Tibial nerve (tissue), 4 donors: ENCODE measurements around the gene MYBBP1A. TPM values are rescaled to one million over a fixed set of nuclear protein-coding genes. Genes with fewer than 3 reads are reported as not detected.

Experiments
- DNase-seq, 2 donors: peaks; one replicate each; pipeline ENCODE4 v3.0.0-alpha.2; 2019; ENCODE audit warnings: low spot score in 2 of 2
- H3K27ac ChIP-seq, 4 donors: fragments of 200-600 bp; sonication (generic) in 3 of 4; one replicate each; pipeline ENCODE4 v1.5.1; 2017 to 2019; ENCODE audit warnings: mild to moderate bottlenecking in 1 of 4
- H3K27me3 ChIP-seq, 2 donors: fragments of 200-600 bp; sonication (generic) in 1 of 2; one replicate each; pipeline versions ENCODE4 v1.5.1 to v1.6.0; 2017 to 2019
- H3K36me3 ChIP-seq, 3 donors: fragments of 200-600 bp; sonication (generic); one replicate each; pipeline ENCODE4 v1.5.1; 2018 to 2019
- H3K4me1 ChIP-seq, 4 donors: fragments of 200-600 bp; sonication (generic) in 3 of 4; one replicate each; pipeline ENCODE4 v1.5.1; 2017 to 2019
- H3K4me3 ChIP-seq, 4 donors: fragments of 200-600 bp; sonication (generic) in 3 of 4; one replicate each; pipeline ENCODE4 v1.5.1; 2017 to 2019; ENCODE audit warnings: mild to moderate bottlenecking in 1 of 4, moderate library complexity in 1 of 4
- H3K9me3 ChIP-seq, 4 donors: fragments of 200-600 bp; sonication (generic) in 3 of 4; one replicate each; pipeline ENCODE4 v1.5.1; 2017 to 2019
- CTCF ChIP-seq, 5 experiments: fragments of 200-600 bp in 3 of 5; fragments of 450-650 bp in 2 of 5; sonication (generic) in 3 of 5; IDR thresholded peaks; one replicate each; pipeline ENCODE4 v1.5.1; 2016 to 2019; ENCODE audit warnings: antibody characterized with exemption in 5 of 5, mild to moderate bottlenecking in 3 of 5, moderate library complexity in 2 of 5
- EP300 ChIP-seq, 2 donors: sonication (generic); formaldehyde crosslinking; IDR thresholded peaks; one replicate each; pipeline ENCODE4 v1.6.1; 2017; ENCODE audit warnings: antibody characterized with exemption in 2 of 2, mild to moderate bottlenecking in 1 of 2
- POLR2A ChIP-seq, 2 donors: fragments of 450-650 bp; IDR thresholded peaks; one replicate each; pipeline ENCODE4 v1.6.1; 2017; ENCODE audit warnings: antibody characterized with exemption in 2 of 2, mild to moderate bottlenecking in 2 of 2, moderate library complexity in 2 of 2
- WGBS, 2 donors: methylation state at CpG; one replicate each; pipeline ENCODE4 v1.1.5; 2018; 5-methylcytosine and 5-hydroxymethylcytosine counted together
- total RNA-seq, 4 donors: library from RNA; depleted of rRNA; stranded (reverse); fragments of >200 nt; gene quantifications; one replicate each; pipeline ENCODE4 v1.1.0, GENCODE V29; 2016

MYBBP1A gene
- total RNA-seq, 4 donors from 2014 or later = 53.8 to 119 (median 54.4) TPM

- peak in 4 of 5 experiments; percentile 23 to 54 (median 40) for TF ChIP-seq CTCF (IDR thresholded peaks at IDR 0.05)
- TF ChIP-seq EP300 (IDR thresholded peaks at IDR 0.05) = no peak
- TF ChIP-seq POLR2A (IDR thresholded peaks at IDR 0.05) = no peak
- Histone ChIP-seq H3K9me3 (no peaks in the 10 kb centered on the region), H3K36me3 (no peaks in the 10 kb centered on the region), H3K4me3 (no peak overlapping the region), H3K27ac (no peak overlapping the region), H3K4me1 (peaks cover 0 to 19% (median 2%) of the 10 kb centered on the region in 4 donors), H3K27me3 (peaks cover 0 to 14% of the 10 kb centered on the region in 2 donors)
- no peak for DNase-seq
- WGBS, 2 donors = 35 to 41% methylated on average over 14 to 27 of the region's 29 CpGs
These were observed 39.9 kb upstream of the MYBBP1A start for GRCh38 chr17:4594931-4595684.

DNA sequence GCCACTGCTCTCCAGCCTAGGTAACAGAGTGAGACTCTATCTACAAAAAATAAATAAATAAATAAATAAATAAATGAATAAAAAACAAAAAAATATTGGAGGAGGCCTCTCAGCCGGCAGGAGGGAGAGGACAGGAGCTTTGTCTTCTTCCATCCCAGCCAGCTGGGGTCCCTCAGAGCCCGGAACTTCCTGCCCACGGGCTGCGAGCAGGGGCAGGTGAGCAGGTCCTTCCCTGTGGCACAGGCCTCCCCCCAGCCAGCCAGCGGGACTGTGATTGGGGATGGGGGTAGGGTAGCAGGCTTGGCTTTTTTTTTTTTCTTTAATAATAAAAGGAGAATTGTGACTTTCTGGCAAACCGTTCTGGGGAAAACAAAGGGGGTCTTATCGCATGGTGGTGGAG is 39.2 kb upstream of the MYBBP1A start:
- H3K27me3 ChIP-seq = peaks cover 0 to 7% of the 10 kb centered on the region in 2 donors
- 60 to 62% methylated on average over 7 of the region's 7 CpGs for WGBS, 2 donors
- H3K4me3 ChIP-seq = no peak overlapping the region
- TF ChIP-seq EP300 (IDR thresholded peaks at IDR 0.05) (no peak), CTCF (IDR thresholded peaks at IDR 0.05) (no peak), POLR2A (IDR thresholded peaks at IDR 0.05) (no peak)
- H3K27ac ChIP-seq = no peak overlapping the region
- peaks cover 0 to 15% (median 2%) of the 10 kb centered on the region in 4 donors for H3K4me1 ChIP-seq
- DNase-seq = no peak
- H3K9me3 ChIP-seq = no peaks in the 10 kb centered on the region
- H3K36me3 ChIP-seq = no peaks in the 10 kb centered on the region

GRCh38 chr17:4593021-4593421 is 37.8 kb upstream of the MYBBP1A start:
- Histone ChIP-seq H3K27ac (no peak overlapping the region), H3K36me3 (no peaks in the 10 kb centered on the region)

GRCh38 chr17:4592240-4593005 is 37.2 kb upstream of the MYBBP1A start:
- Histone ChIP-seq H3K9me3 (no peaks in the 10 kb centered on the region), H3K27ac (no peak overlapping the region), H3K36me3 (no peaks in the 10 kb centered on the region), H3K27me3 (peaks cover 0 to 5% of the 10 kb centered on the region in 2 donors), H3K4me1 (peaks cover 0 to 11% (median 2%) of the 10 kb centered on the region in 4 donors), H3K4me3 (no peak overlapping the region)
- WGBS, 2 donors = 84% methylated on average over 10 to 11 of the region's 11 CpGs
- no peak for DNase-seq
- no peak for TF ChIP-seq EP300 (IDR thresholded peaks at IDR 0.05)
- TF ChIP-seq POLR2A (IDR thresholded peaks at IDR 0.05) = no peak
- no peak for TF ChIP-seq CTCF (IDR thresholded peaks at IDR 0.05)

More at GRCh38 chr17:4593021-4593421, 37.8 kb upstream of the MYBBP1A start:
- Histone ChIP-seq H3K4me3 (no peak overlapping the region), H3K4me1 (peaks cover 0 to 12% (median 2%) of the 10 kb centered on the region in 4 donors), H3K27me3 (peaks cover 0 to 5% of the 10 kb centered on the region in 2 donors), H3K9me3 (no peaks in the 10 kb centered on the region)
- 73 to 75% methylated on average over 6 to 11 of the region's 14 CpGs for WGBS, 2 donors
- DNase-seq = no peak
- TF ChIP-seq CTCF (IDR thresholded peaks at IDR 0.05) (no peak), EP300 (IDR thresholded peaks at IDR 0.05) (no peak), POLR2A (IDR thresholded peaks at IDR 0.05) (no peak)

DNA sequence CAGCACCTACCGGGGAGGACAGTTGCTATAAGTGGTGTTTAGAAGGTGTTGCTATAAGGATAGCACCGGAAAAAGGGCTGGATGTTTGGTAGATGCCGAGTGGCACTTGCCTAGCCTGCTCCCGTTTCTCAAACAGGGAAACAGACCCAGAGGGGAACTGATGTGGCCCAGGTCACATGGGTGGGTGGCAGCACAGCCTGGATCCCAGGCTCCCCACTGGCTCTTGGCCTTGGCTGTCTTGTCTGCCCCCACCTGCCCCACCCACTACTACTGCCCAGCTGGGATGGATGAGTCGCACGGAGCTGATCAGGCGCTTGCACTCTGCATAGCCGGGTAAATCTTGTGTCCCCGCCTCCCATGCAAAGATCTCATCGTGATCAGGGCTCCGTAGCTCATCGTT is 36.3 kb upstream of the MYBBP1A start:
- Histone ChIP-seq H3K36me3 (no peaks in the 10 kb centered on the region), H3K4me1 (peaks cover 0 to 11% (median 2%) of the 10 kb centered on the region in 4 donors), H3K9me3 (no peaks in the 10 kb centered on the region), H3K27ac (no peak overlapping the region), H3K27me3 (no peaks in the 10 kb centered on the region), H3K4me3 (no peak overlapping the region)
- 54 to 56% methylated on average over 5 to 12 of the region's 12 CpGs for WGBS, 2 donors
- TF ChIP-seq POLR2A (IDR thresholded peaks at IDR 0.05) (no peak), CTCF (IDR thresholded peaks at IDR 0.05) (no peak), EP300 (IDR thresholded peaks at IDR 0.05) (no peak)
- no peak for DNase-seq
